VCaP (cell line): ENCODE measurements around the gene PSAPL1.

Experiments
- H3K27ac ChIP-seq: fragments of 450-650 bp; 2 replicates; pipeline ENCODE4 v1.5.1; 2017
- CTCF ChIP-seq: fragments of 450-650 bp; conservative IDR thresholded peaks from 2 replicates; pipeline ENCODE4 v1.5.1; 2017; ENCODE audit warnings: mild to moderate bottlenecking, moderate library complexity

Gene PSAPL1

GRCh38 chr4:7383266-7383665 is 51.5 kb downstream of the PSAPL1 start:
- no peak for TF ChIP-seq CTCF
- no peak overlapping the region for H3K27ac ChIP-seq

- H3K27ac ChIP-seq = no peak overlapping the region
- TF ChIP-seq CTCF = no peak
Observed at GRCh38 chr4:7382634-7383014, 52.1 kb downstream of the PSAPL1 start.

GRCh38 chr4:7381890-7382633 is 52.7 kb downstream of the PSAPL1 start:
- no peak for TF ChIP-seq CTCF
- H3K27ac ChIP-seq = no peak overlapping the region

GRCh38 chr4:7381221-7381889 is 53.4 kb downstream of the PSAPL1 start:
- TF ChIP-seq CTCF = no peak
- H3K27ac ChIP-seq = no peak overlapping the region
